Measurements from ENCODE around the gene NXPE4.

DNA sequence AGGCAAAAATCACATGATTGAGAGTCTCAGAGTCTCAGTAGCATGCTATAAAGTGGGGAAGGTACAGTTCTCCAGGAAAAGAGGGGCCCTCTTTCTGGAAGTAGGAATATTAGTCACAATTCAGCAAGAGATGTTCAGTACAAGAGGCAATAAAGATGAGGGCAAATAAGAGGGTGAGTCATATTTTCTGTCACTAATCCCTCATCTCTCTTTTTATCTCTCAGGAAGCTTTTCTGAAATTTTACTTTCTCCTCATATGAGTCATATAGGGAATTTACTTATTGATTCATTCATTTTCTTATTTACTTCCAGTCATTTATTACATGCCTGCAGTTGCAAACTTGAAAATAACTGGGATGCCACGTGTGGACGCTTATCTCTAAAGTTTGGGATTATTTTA, 32.5 kb downstream of the NXPE4 start:
- TF ChIP-seq POLR2A (IDR thresholded peaks at IDR 0.05; ENCODE audit: low read length) = no peak
- no peak for TF ChIP-seq GATA1 (IDR thresholded peaks at IDR 0.05; ENCODE audit: low read depth, low read length)

Measured in erythroblast (primary cell).